IMR-90 (cell line): ENCODE data around the gene RGS19. TPM values are rescaled to one million over a fixed set of nuclear protein-coding genes. Genes with fewer than 3 reads are reported as not detected.

Experiments used
- ATAC-seq: fragments of 200-7000 bp; cut with Tn5 transposase; 2 replicates; pipeline ENCODE4 v1.9.1; 2020; ENCODE audit warnings: low read depth, mild to moderate bottlenecking, moderate library complexity
- BruUV-seq: library from RNA; stranded (reverse); fragments of 400-500 nt; replicated peaks from 2 replicates; lab custom pipeline; 2021; lab: Mats Ljungman, UMichigan
- CTCF ChIA-PET: fragments of 300-600 bp; formaldehyde crosslinking; extraction: SDS; loops from one replicate; lab custom pipeline; 2021; ENCODE audit warnings: antibody characterized with exemption; lab: Yijun Ruan, JAX
- POLR2A ChIA-PET: fragments of 300-600 bp; sonication (Branson Sonifier 250); formaldehyde crosslinking; loops from one replicate; lab custom pipeline; 2022; ENCODE audit warnings: antibody characterized with exemption; ENCODE audit not compliant: unreplicated experiment; lab: Charles Lee
- DNase-seq: peaks from one replicate; pipeline ENCODE4 v3.0.0; 2013
- H2AFZ ChIP-seq: replicated peaks from 2 replicates; pipeline ENCODE3; 2013; ENCODE audit warnings: low read length, mild to moderate bottlenecking; ENCODE audit not compliant: poor library complexity
- H2AK5ac ChIP-seq: 2 replicates; pipeline ENCODE4 v1.6.1; 2013; ENCODE audit warnings: low read depth, low read length, inconsistent platforms
- H2AK9ac ChIP-seq: replicated peaks from 2 replicates; pipeline ENCODE3; 2013; ENCODE audit warnings: mild to moderate bottlenecking, low read depth, low read length, moderate library complexity; ENCODE audit not compliant: poor library complexity
- H2BK120ac ChIP-seq: 2 replicates; pipeline ENCODE4 v1.6.1; 2013; ENCODE audit warnings: low read depth, low read length, inconsistent platforms
- H2BK15ac ChIP-seq: 3 replicates; pipeline ENCODE4 v1.6.1; 2013; ENCODE audit warnings: low read depth, low read length, inconsistent platforms
- H2BK20ac ChIP-seq: 2 replicates; pipeline ENCODE4 v1.6.1; 2013; ENCODE audit warnings: low read depth, mild to moderate bottlenecking, inconsistent platforms, low read length, moderate library complexity
- H2BK5ac ChIP-seq: 2 replicates; pipeline ENCODE4 v1.6.1; 2013; ENCODE audit warnings: mild to moderate bottlenecking, low read depth, low read length, inconsistent platforms; ENCODE audit not compliant: poor library complexity, severe bottlenecking
- H3K14ac ChIP-seq: replicated peaks from 2 replicates; pipeline ENCODE4 v1.6.1; 2013; ENCODE audit warnings: low read depth, low read length, inconsistent platforms
- H3K18ac ChIP-seq: 2 replicates; pipeline ENCODE4 v1.6.1; 2013; ENCODE audit warnings: low read depth, low read length, control low read depth
- H3K23ac ChIP-seq: 2 replicates; pipeline ENCODE4 v1.6.1; 2013; ENCODE audit warnings: low read depth, low read length, inconsistent platforms
- H3K27ac ChIP-seq: 2 replicates; pipeline ENCODE4 v1.5.1; 2013; ENCODE audit warnings: mild to moderate bottlenecking, control low read depth, low read length; ENCODE audit not compliant: insufficient read depth
- H3K27me3 ChIP-seq: 2 replicates; pipeline ENCODE4 v1.6.1; 2013; ENCODE audit warnings: low read length; ENCODE audit not compliant: control insufficient read depth, insufficient read depth
- H3K36me3 ChIP-seq: 2 replicates; pipeline ENCODE4 v1.6.1; 2013; ENCODE audit warnings: low read length, mixed read lengths; ENCODE audit not compliant: control insufficient read depth, insufficient read depth
- H3K4ac ChIP-seq: 2 replicates; pipeline ENCODE4 v1.6.1; 2013; ENCODE audit warnings: low read depth, low read length, inconsistent platforms
- H3K4me1 ChIP-seq: 2 replicates; pipeline ENCODE4 v1.6.1; 2013; ENCODE audit warnings: low read length, mixed read lengths; ENCODE audit not compliant: control insufficient read depth, insufficient read depth
- H3K4me2 ChIP-seq: 2 replicates; pipeline ENCODE4 v1.6.1; 2013; ENCODE audit warnings: low read depth, mild to moderate bottlenecking, control low read depth, low read length, moderate library complexity
- H3K4me3 ChIP-seq: 2 replicates; pipeline ENCODE4 v1.5.1; 2013; ENCODE audit warnings: low read depth, mild to moderate bottlenecking, control low read depth, low read length, moderate library complexity; ENCODE audit not compliant: insufficient read depth
- H3K56ac ChIP-seq: 2 replicates; pipeline ENCODE4 v1.6.1; 2013; ENCODE audit warnings: low read length, inconsistent platforms; ENCODE audit not compliant: insufficient read depth; ENCODE audit errors: extremely low read depth
- H3K79me1 ChIP-seq, 2 experiments: 2 replicates each; pipeline ENCODE4 v1.6.1; 2013; ENCODE audit warnings: low read length in 2 of 2, inconsistent platforms in 1 of 2, low read depth in 1 of 2
- H3K9ac ChIP-seq: 2 replicates; pipeline ENCODE4 v1.6.1; 2013; ENCODE audit warnings: low read depth, low read length, control low read depth
- H3K9me1 ChIP-seq: 2 replicates; pipeline ENCODE4 v1.6.1; 2013; ENCODE audit warnings: low read length, inconsistent platforms; ENCODE audit not compliant: insufficient read depth
- H3K9me3 ChIP-seq: 2 replicates; pipeline ENCODE4 v1.6.1; 2013; ENCODE audit warnings: low read length; ENCODE audit not compliant: control insufficient read depth, insufficient read depth
- H4K20me1 ChIP-seq: 2 replicates; pipeline ENCODE4 v1.6.1; 2013; ENCODE audit warnings: low read length, inconsistent platforms; ENCODE audit not compliant: insufficient read depth
- H4K5ac ChIP-seq: 2 replicates; pipeline ENCODE4 v1.6.1; 2013; ENCODE audit warnings: mild to moderate bottlenecking, low read depth, low read length, control low read depth
- H4K8ac ChIP-seq, 2 experiments: 2 replicates each; pipeline ENCODE4 v1.6.1; 2013; ENCODE audit warnings: low read depth in 2 of 2, low read length in 2 of 2, control low read depth in 1 of 2, inconsistent platforms in 1 of 2
- H4K91ac ChIP-seq: 2 replicates; pipeline ENCODE4 v1.6.1; 2013; ENCODE audit warnings: low read depth, low read length, inconsistent platforms; ENCODE audit not compliant: insufficient read depth
- BHLHE40 ChIP-seq: fragments of 150-350 bp; IDR thresholded peaks from 2 replicates; pipeline ENCODE4 v1.6.1; 2016; ENCODE audit warnings: mild to moderate bottlenecking, low read depth, low read length
- CEBPB ChIP-seq: IDR thresholded peaks from 2 replicates; pipeline ENCODE4 v1.6.1; 2012; ENCODE audit warnings: low read depth, low read length, improper control_type of control experiment
- MAZ ChIP-seq: IDR thresholded peaks from 2 replicates; pipeline ENCODE4 v1.6.1; 2012; ENCODE audit warnings: low read depth, mild to moderate bottlenecking, low read length, improper control_type of control experiment, moderate library complexity, borderline replicate concordance
- MXI1 ChIP-seq: IDR thresholded peaks from 2 replicates; pipeline ENCODE4 v1.6.1; 2012; ENCODE audit warnings: low read depth, mild to moderate bottlenecking, low read length, moderate library complexity, borderline replicate concordance
- POLR2A ChIP-seq: IDR thresholded peaks from 2 replicates; pipeline ENCODE4 v1.6.1; 2012; ENCODE audit warnings: mild to moderate bottlenecking, low read depth, low read length
- RAD21 ChIP-seq: IDR thresholded peaks from 2 replicates; pipeline ENCODE4 v1.6.1; 2012; ENCODE audit warnings: low read length, improper control_type of control experiment
- RFX5 ChIP-seq: IDR thresholded peaks from 2 replicates; pipeline ENCODE4 v1.8.0; 2012; ENCODE audit warnings: low read depth, mild to moderate bottlenecking, low read length, moderate library complexity
- WGBS, 2 experiments: methylation state at CpG; one replicate each; pipeline versions ENCODE4 v1.1.5 to v1.1.7; 2013; ENCODE audit warnings: missing lambda C conversion rate in 2 of 2; ENCODE audit not compliant: insufficient read length in 1 of 2; ENCODE audit errors: extremely low coverage in 2 of 2; 5-methylcytosine and 5-hydroxymethylcytosine counted together
- dilution Hi-C: fragments of 300-500 bp; cut with HindIII; formaldehyde crosslinking; loops from one replicate; pipeline ENCODE4 v1.14.3; 2018; ENCODE audit warnings: low sequenced_read_pairs; ENCODE audit not compliant: unreplicated experiment
- in situ Hi-C: fragments of 300-500 bp; cut with MboI; formaldehyde crosslinking; loops from 3 replicates; pipeline ENCODE4 v1.14.3; 2019; ENCODE audit warnings: low sequenced_read_pairs, inconsistent platforms, mixed read lengths
- intact Hi-C: fragments of 100-400 bp; cut with micrococcal nuclease; formaldehyde crosslinking; loops from 2 replicates; pipeline ENCODE4 v1.10.0; 2022
- polyA plus RNA-seq, 3 experiments: library from polyadenylated mRNA; depleted of rRNA; stranded (reverse); fragments of >200 nt; gene quantifications; 2 replicates each; pipeline ENCODE4 v1.2.3, GENCODE V29; 2012; ENCODE audit warnings: low replicate concordance in 1 of 3
- total RNA-seq: library from RNA; depleted of rRNA; stranded (reverse); fragments of >200 nt; gene quantifications from 2 replicates; pipeline ENCODE4 v1.2.3, GENCODE V29; 2012

Gene RGS19
- total and polyA plus RNA-seq, 2 of the 4 experiments (the other 2 are of a cell fraction) = 7.7 to 17.5 TPM

- Histone ChIP-seq H4K5ac (no peak overlapping the region), H2BK120ac (no peak overlapping the region), H3K4ac (no peak overlapping the region), H3K27me3 (peaks cover 53% of the 10 kb centered on the region), H3K56ac (no peak overlapping the region), H3K27ac (no peak overlapping the region), H3K36me3 (no peaks in the 10 kb centered on the region), H2AK9ac (no peak overlapping the region), H3K9ac (no peak overlapping the region), H2BK20ac (no peak overlapping the region), H4K8ac (no peak overlapping the region), H4K20me1 (no peaks in the 10 kb centered on the region), H3K9me3 (no peaks in the 10 kb centered on the region), H2AK5ac (no peak overlapping the region), H3K14ac (no peak overlapping the region), H3K4me2 (no peak overlapping the region), H3K9me1 (no peaks in the 10 kb centered on the region), H2AFZ (no peak overlapping the region), H4K91ac (no peak overlapping the region), H3K23ac (no peak overlapping the region), H3K4me3 (no peak overlapping the region), H3K79me1 (no peaks in the 10 kb centered on the region), H2BK15ac (no peak overlapping the region), H3K4me1 (no peaks in the 10 kb centered on the region), H2BK5ac (no peak overlapping the region), H3K18ac (no peak overlapping the region)
- intact Hi-C loops = no loop called here
- DNase-seq = no peak
- CTCF ChIA-PET = no interaction called here
- BruUV-seq = no TSS peak
- no peak for ATAC-seq
- dilution Hi-C loops = no loop called here
- POLR2A ChIA-PET = no interaction called here
- 0% methylated on average over 2 of the region's 20 CpGs; no CpG with 5 or more reads in 1 of the 2 experiments for WGBS, 2 experiments
- in situ Hi-C loops = no loop called here
- TF ChIP-seq RAD21 = no peak
- TF ChIP-seq MXI1 = no peak
- no peak for TF ChIP-seq MAZ
- TF ChIP-seq CEBPB = no peak
- no peak for TF ChIP-seq RFX5
- TF ChIP-seq BHLHE40 = no peak
- TF ChIP-seq POLR2A = no peak
Measured at GRCh38 chr20:64103871-64104666, 24.8 kb upstream of the RGS19 start.
